Epithelial cell of prostate (primary cell): Measurements from ENCODE around the gene RSAD1.

Source experiments
- DNase-seq: peaks from one replicate; pipeline ENCODE4 v3.0.0-alpha.2; 2011; ENCODE audit warnings: low read depth, low spot score
- H3K27ac ChIP-seq: fragments of 450-650 bp; 2 replicates; pipeline ENCODE4 v1.5.1; 2017; ENCODE audit warnings: mild to moderate bottlenecking

Gene RSAD1

GRCh38 chr17:50534222-50534978, 55.7 kb downstream of the RSAD1 start:
- peak overlapping the region; percentile 80 for H3K27ac ChIP-seq
- DNase-seq: no peak

GRCh38 chr17:50534979-50535326, 56.3 kb downstream of the RSAD1 start:
- no peak for DNase-seq
- H3K27ac ChIP-seq: peak overlapping the region; percentile 80

- H3K27ac ChIP-seq: no peak overlapping the region
- DNase-seq: no peak
These were observed 56.7 kb downstream of the RSAD1 start for GRCh38 chr17:50535407-50535806.
